Endothelial cell of umbilical vein (primary cell): Measurements from ENCODE around the gene KLLN. TPM values are rescaled to one million over a fixed set of nuclear protein-coding genes. Genes with fewer than 3 reads are reported as not detected.

Experiments
- polyA plus RNA-seq, 4 experiments: library from polyadenylated mRNA; depleted of rRNA in 3 of 4; stranded (reverse) in 3 of 4; unstranded in 1 of 4; fragments of >200 nt; gene quantifications; 2 replicates each; pipeline versions ENCODE4 v1.2.1 to v1.2.3, GENCODE V29; 2011 to 2012; ENCODE audit warnings: missing spikeins in 1 of 4
- small RNA-seq: library from RNA; depleted of rRNA; stranded (forward); fragments of <200 nt; gene quantifications from one replicate; pipeline ENCODE3, GENCODE V24; 2012; ENCODE audit warnings: low replicate concordance, low read depth; ENCODE audit not compliant: insufficient read depth, insufficient read length
- total RNA-seq: library from RNA; stranded (reverse); gene quantifications from 2 replicates; pipeline ENCODE4 v1.2.3, GENCODE V29; 2021

The KLLN gene
- total and polyA plus RNA-seq, 2 donors (not counting 3 experiments of a cell fraction or from before 2014, with no cell fraction given) = 0.14 to 0.31 TPM

Small RNA genes lying within 50 kb of the gene (small RNA-seq; reads per million reads assigned to genes)
- gene RN7SL78P = not detected

Other genes with a start within 250 kb of the KLLN start
- gene PAPSS2, start 203.7 kb downstream of the KLLN start, total RNA-seq = 82.6 and 93.2 TPM in 2 replicates
- gene PAPSS2, start 203.7 kb downstream of the KLLN start, polyA plus RNA-seq = 20.2 and 27.9 TPM in 2 replicates
- gene ATAD1, start 45.3 kb downstream of the KLLN start, total RNA-seq = 23.6 and 25.8 TPM in 2 replicates
- gene ATAD1, start 45.3 kb downstream of the KLLN start, polyA plus RNA-seq = 4.6 and 5.2 TPM in 2 replicates
- gene PTEN, start 92 bp upstream of the KLLN start, total RNA-seq = 75.3 and 76.9 TPM in 2 replicates
- gene PTEN, start 92 bp upstream of the KLLN start, polyA plus RNA-seq = 6.7 and 8.0 TPM in 2 replicates